Lower leg skin (tissue), 3 donors: ENCODE data around the gene CCL1.

ENCODE experiments used
- CTCF ChIP-seq, 3 donors: fragments of 450-650 bp; IDR thresholded peaks; one replicate each; pipeline ENCODE4 v1.5.1; 2016; ENCODE audit warnings: antibody characterized with exemption in 3 of 3, mild to moderate bottlenecking in 3 of 3, moderate library complexity in 2 of 3
- POLR2A ChIP-seq, 2 donors: fragments of 450-650 bp; IDR thresholded peaks; one replicate each; pipeline ENCODE4 v1.6.1; 2016 to 2017; ENCODE audit warnings: antibody characterized with exemption in 2 of 2, mild to moderate bottlenecking in 1 of 2, moderate library complexity in 1 of 2

- TF ChIP-seq CTCF (IDR thresholded peaks at IDR 0.05) (no peak), POLR2A (IDR thresholded peaks at IDR 0.05) (no peak)
These were observed 36.7 kb upstream of the CCL1 start for GRCh38 chr17:34399725-34400124.
